SH-SY5Y (cell line): ENCODE results near the gene HRG.

Source experiments
- GATA2 ChIP-seq: IDR thresholded peaks from 2 replicates; pipeline ENCODE4 v1.6.1; 2011; ENCODE audit warnings: mild to moderate bottlenecking, low read depth, low read length
- GATA3 ChIP-seq: IDR thresholded peaks from 2 replicates; pipeline ENCODE4 v1.6.1; 2011; ENCODE audit warnings: low read depth, mild to moderate bottlenecking, low read length, moderate library complexity

HRG gene

GRCh38 chr3:186687120-186687651 lies 21.4 kb downstream of the HRG start:
- TF ChIP-seq GATA2 (no peak), GATA3 (no peak)

GRCh38 chr3:186691676-186692075 lies 25.9 kb downstream of the HRG start:
- TF ChIP-seq GATA2 (no peak), GATA3 (no peak)

GRCh38 chr3:186693843-186694242 lies 28.0 kb downstream of the HRG start:
- TF ChIP-seq GATA2 = no peak
- no peak for TF ChIP-seq GATA3

DNA sequence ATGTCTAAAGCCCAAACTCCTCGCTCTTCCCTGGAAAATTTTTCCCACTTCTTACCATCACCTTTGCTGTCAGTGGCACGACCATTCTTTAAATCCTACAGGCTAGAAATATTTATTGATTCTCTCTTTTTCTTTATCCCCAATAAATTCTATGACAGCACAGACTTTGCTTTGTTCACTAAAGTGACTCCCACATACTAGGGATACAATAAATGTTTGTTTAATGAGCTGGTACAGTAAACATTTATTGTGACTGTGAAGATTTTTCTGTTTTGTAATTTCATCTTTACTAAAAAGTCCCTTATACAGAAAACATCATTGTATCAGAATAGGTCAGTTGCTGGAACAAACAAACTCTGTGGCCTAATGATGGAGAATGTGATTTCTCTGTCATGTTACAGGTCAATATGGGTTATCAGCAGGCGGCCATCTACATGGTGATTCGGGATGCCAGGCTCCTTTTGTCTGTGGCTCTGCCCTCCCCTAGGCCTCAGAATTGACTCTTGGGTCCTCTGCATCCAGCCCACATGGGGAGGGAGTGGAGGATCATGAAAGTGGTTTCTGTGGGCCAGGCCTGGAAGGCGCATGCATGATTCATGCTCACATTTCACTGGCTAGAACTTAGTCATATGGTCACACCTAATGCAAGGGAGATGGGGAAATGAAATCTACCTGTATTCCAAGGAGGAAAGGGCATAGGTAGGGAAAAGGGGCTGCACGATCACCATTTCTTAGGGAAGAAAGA lies 28.6 kb downstream of the HRG start:
- TF ChIP-seq GATA2 (no peak), GATA3 (no peak)

DNA sequence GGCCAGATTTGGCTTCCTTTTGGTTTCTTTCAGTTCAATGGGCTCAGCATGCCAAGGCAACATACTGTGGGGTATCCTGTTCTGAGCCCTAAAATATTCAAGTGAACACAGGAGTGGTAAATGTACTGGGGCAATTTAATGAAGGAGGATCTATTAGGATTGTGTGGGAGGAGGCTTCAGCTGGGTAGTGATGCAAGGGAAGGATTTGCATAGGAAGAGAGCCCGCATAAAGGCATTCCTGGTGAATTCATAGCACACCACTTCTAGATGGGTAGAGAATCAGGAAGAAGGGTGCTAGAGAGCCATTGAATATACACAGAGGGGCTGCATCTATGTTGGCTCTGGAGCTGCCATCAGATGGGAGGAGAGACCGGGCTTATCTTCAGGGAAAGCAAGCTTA lies 30.7 kb downstream of the HRG start:
- TF ChIP-seq GATA3 (no peak), GATA2 (no peak)

DNA sequence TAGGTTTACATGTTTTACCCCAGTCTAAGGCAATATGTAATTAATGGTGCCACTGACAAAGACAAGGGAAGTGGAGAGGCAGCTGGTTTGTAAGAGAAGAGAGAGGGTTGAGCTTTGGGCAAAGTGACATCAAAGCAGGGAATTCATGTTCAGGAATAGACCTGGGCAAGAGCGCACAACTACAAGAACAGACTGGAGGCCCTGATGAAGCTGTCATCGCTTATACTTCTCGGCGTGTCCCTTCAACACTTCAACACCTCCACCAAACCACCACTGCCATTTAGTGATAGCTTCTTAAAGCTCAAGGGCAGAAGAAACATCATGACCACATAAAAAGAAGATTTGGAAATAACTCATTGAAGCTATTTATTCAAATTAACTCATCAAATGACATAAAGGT lies 31.7 kb downstream of the HRG start:
- TF ChIP-seq GATA3 (no peak), GATA2 (no peak)

- TF ChIP-seq GATA2 = no peak
- no peak for TF ChIP-seq GATA3
These were observed 34.5 kb downstream of the HRG start for GRCh38 chr3:186700267-186700666.

GRCh38 chr3:186705882-186706780 lies 40.3 kb downstream of the HRG start:
- TF ChIP-seq GATA2 (no peak), GATA3 (no peak)

DNA sequence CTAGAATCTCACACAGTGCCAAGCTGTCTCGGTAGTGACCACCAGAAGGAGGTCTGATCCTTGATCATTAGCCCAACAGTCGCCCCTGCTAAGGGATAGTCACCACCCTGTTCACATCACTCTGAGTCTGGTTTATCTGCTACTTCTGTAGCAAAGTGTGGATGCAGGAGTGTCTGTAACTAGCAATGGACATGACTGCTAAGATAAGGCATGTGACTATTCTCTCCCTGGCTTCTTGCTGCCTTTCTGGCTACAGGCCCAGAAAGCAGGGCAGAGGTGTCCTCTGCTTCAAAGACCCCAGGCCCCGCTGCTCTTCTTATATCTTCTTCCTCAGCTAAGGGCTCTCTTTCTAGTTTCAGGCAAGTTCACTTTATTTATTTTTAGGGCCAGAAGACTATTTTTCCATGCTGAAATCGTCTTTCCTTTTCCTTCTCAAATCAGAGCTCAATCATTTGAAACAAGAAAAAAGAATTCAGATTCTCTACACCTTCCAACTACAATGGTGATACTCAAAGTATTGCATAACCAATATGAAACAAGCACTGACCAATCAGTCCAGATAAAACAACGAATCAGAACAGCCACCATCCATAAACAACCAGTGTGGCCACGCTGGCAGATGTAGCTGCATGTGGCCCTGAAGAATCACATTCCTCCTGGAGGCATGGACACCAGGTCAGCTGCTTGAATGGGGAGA lies 43.3 kb downstream of the HRG start:
- no peak for TF ChIP-seq GATA3
- TF ChIP-seq GATA2 = no peak

GRCh38 chr3:186713499-186713898 lies 47.7 kb downstream of the HRG start:
- TF ChIP-seq GATA3 (no peak), GATA2 (no peak)

DNA sequence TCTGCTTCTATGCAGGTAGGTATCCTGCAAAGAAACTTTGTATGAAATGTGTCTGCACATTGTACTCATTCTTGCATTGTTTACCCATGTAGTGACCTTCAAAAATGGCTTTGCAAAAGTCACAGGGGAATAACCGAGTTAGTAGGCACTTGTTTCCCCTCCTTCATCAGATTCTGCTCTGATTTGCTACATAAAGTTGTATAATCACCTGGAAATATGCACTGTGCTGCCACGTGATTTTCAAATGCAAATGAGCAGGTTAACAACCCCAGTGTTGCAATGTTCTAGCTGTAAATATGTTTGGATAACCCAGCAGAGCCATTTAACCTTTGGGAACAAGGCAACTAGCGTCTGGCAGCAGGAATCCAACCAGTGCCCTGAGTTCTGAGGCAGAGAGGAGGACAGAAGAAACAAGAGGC lies 51.2 kb downstream of the HRG start, which contains the start of gene KNG1:
KNG1 (plus strand) TSS at position 321 of the 419 bp plus-strand sequence. CDS start 184 bp downstream, outside the sequence.
- TF ChIP-seq GATA3 = no peak
- TF ChIP-seq GATA2 = no peak

DNA sequence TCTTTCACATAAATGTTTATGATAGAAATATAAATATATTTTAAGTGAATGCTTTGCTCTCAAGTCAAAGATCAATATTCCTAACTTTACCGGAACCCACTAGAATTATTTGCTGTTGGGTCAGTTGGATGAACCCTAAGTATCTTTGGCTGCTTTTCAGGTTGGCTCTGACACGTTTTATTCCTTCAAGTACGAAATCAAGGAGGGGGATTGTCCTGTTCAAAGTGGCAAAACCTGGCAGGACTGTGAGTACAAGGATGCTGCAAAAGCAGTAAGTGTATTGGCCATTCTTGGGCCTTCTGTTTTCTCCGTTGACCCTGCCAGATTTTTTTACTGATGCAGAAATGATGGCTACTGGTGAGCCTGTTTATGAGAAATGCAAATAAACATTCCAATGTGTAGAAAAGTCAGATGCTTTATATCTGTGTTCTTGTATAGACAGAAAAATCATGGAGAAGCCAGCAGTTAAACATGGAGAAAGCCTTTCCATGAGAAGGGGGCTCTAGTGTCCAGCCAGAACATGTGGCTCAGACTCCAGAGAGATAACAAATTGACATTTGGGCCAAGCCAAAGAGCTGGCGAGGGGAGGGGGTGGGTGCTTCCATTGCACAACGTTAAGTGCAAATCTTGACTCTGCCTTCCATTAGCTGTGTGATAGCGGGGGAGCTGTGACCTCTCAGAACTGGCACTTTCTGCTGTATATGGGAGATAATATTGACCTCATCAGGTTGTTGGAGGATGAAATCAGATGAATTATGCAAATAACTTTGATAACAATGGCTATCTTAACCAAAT lies 54.3 kb downstream of the HRG start:
- no peak for TF ChIP-seq GATA3
- peak; percentile 20; the same call in 1 of the 2 replicates for TF ChIP-seq GATA2

GRCh38 chr3:186722457-186722856 lies 56.6 kb downstream of the HRG start:
- TF ChIP-seq GATA2 (no peak), GATA3 (no peak)
